ENCODE measurements around the gene WDFY4. TPM values are rescaled to one million over a fixed set of nuclear protein-coding genes. Genes with fewer than 3 reads are reported as not detected.

The WDFY4 gene
- polyA plus RNA-seq, 1 donor from 2014 or later, result not detected

- Histone ChIP-seq H4K20me1 (ENCODE audit: insufficient read depth) (no peaks in the 10 kb centered on the region), H3K27me3 (ENCODE audit: insufficient read depth, low read depth, low read length) (no peaks in the 10 kb centered on the region), H2AFZ (ENCODE audit: low read depth, low read length) (no peak overlapping the region), H3K36me3 (ENCODE audit: insufficient read depth, low read length) (no peaks in the 10 kb centered on the region), H3K9me3 (ENCODE audit: low read length) (no peaks in the 10 kb centered on the region), H3K27ac (ENCODE audit: low read length) (no peak overlapping the region), H3K4me2 (ENCODE audit: low read length) (no peak overlapping the region), H3K79me2 (replicated peaks; ENCODE audit: insufficient read depth, low read length) (no peaks in the 10 kb centered on the region), H3K4me3 (ENCODE audit: low read length) (no peak overlapping the region), H3K9ac (ENCODE audit: low read length) (no peak overlapping the region), H3K9me2 (ENCODE audit: insufficient read depth, low read length) (no peaks in the 10 kb centered on the region), H3F3A (ENCODE audit: insufficient read depth, low read length, poor library complexity, severe bottlenecking) (no peaks in the 10 kb centered on the region)
- TF ChIP-seq, protein P1, sequence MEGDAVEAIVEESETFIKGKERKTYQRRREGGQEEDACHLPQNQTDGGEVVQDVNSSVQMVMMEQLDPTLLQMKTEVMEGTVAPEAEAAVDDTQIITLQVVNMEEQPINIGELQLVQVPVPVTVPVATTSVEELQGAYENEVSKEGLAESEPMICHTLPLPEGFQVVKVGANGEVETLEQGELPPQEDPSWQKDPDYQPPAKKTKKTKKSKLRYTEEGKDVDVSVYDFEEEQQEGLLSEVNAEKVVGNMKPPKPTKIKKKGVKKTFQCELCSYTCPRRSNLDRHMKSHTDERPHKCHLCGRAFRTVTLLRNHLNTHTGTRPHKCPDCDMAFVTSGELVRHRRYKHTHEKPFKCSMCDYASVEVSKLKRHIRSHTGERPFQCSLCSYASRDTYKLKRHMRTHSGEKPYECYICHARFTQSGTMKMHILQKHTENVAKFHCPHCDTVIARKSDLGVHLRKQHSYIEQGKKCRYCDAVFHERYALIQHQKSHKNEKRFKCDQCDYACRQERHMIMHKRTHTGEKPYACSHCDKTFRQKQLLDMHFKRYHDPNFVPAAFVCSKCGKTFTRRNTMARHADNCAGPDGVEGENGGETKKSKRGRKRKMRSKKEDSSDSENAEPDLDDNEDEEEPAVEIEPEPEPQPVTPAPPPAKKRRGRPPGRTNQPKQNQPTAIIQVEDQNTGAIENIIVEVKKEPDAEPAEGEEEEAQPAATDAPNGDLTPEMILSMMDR (IDR thresholded peaks at IDR 0.05; ENCODE audit: poor library complexity, severe bottlenecking), result no peak
- no peak for TF ChIP-seq RAD21 (conservative IDR thresholded peaks at IDR 0.05)
- no peak for TF ChIP-seq SMC3 (conservative IDR thresholded peaks at IDR 0.05; ENCODE audit: poor library complexity)
- TF ChIP-seq, protein P2, sequence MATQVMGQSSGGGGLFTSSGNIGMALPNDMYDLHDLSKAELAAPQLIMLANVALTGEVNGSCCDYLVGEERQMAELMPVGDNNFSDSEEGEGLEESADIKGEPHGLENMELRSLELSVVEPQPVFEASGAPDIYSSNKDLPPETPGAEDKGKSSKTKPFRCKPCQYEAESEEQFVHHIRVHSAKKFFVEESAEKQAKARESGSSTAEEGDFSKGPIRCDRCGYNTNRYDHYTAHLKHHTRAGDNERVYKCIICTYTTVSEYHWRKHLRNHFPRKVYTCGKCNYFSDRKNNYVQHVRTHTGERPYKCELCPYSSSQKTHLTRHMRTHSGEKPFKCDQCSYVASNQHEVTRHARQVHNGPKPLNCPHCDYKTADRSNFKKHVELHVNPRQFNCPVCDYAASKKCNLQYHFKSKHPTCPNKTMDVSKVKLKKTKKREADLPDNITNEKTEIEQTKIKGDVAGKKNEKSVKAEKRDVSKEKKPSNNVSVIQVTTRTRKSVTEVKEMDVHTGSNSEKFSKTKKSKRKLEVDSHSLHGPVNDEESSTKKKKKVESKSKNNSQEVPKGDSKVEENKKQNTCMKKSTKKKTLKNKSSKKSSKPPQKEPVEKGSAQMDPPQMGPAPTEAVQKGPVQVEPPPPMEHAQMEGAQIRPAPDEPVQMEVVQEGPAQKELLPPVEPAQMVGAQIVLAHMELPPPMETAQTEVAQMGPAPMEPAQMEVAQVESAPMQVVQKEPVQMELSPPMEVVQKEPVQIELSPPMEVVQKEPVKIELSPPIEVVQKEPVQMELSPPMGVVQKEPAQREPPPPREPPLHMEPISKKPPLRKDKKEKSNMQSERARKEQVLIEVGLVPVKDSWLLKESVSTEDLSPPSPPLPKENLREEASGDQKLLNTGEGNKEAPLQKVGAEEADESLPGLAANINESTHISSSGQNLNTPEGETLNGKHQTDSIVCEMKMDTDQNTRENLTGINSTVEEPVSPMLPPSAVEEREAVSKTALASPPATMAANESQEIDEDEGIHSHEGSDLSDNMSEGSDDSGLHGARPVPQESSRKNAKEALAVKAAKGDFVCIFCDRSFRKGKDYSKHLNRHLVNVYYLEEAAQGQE (IDR thresholded peaks at IDR 0.05; ENCODE audit: borderline replicate concordance), result no peak
- TF ChIP-seq EZH2 (IDR thresholded peaks at IDR 0.05; ENCODE audit: borderline replicate concordance, insufficient read depth, low read length, poor library complexity, severe bottlenecking), result no peak
- TF ChIP-seq TAF1 (IDR thresholded peaks at IDR 0.05; ENCODE audit: low read depth), result no peak
- no peak for TF ChIP-seq EP300 (conservative IDR thresholded peaks at IDR 0.05; ENCODE audit: poor library complexity, severe bottlenecking)
- no peak for TF ChIP-seq MXI1 (conservative IDR thresholded peaks at IDR 0.05; ENCODE audit: poor library complexity, severe bottlenecking)
- no peak for TF ChIP-seq POLR2AphosphoS5 (IDR thresholded peaks at IDR 0.05)
Observed at GRCh38 chr10:48768926-48769325, 84.3 kb downstream of the WDFY4 start.

- no peak for TF ChIP-seq EP300 (conservative IDR thresholded peaks at IDR 0.05; ENCODE audit: poor library complexity, severe bottlenecking)
- TF ChIP-seq, protein P1 (IDR thresholded peaks at IDR 0.05; ENCODE audit: poor library complexity, severe bottlenecking), result no peak
- Histone ChIP-seq H3K4me3 (ENCODE audit: low read length) (no peak overlapping the region), H3K27ac (ENCODE audit: low read length) (no peak overlapping the region), H3K9ac (ENCODE audit: low read length) (no peak overlapping the region), H2AFZ (ENCODE audit: low read depth, low read length) (no peak overlapping the region), H3F3A (ENCODE audit: insufficient read depth, low read length, poor library complexity, severe bottlenecking) (no peaks in the 10 kb centered on the region), H3K9me2 (ENCODE audit: insufficient read depth, low read length) (no peaks in the 10 kb centered on the region), H3K4me2 (ENCODE audit: low read length) (no peak overlapping the region), H4K20me1 (ENCODE audit: insufficient read depth) (no peaks in the 10 kb centered on the region), H3K27me3 (ENCODE audit: insufficient read depth, low read depth, low read length) (no peaks in the 10 kb centered on the region), H3K9me3 (ENCODE audit: low read length) (no peaks in the 10 kb centered on the region), H3K79me2 (replicated peaks; ENCODE audit: insufficient read depth, low read length) (no peaks in the 10 kb centered on the region), H3K36me3 (ENCODE audit: insufficient read depth, low read length) (no peaks in the 10 kb centered on the region)
Observed at GRCh38 chr10:48769706-48770435, 85.2 kb downstream of the WDFY4 start.
